Central memory CD8-positive, alpha-beta T cell (primary cell): ENCODE measurements around the gene ARHGAP30.
"Not testable (repeated sequence)": the region's sequence is repeated elsewhere in the genome, so short reads cannot be mapped to it uniquely, and the experiment has no call there.

Source experiments
- ATAC-seq: fragments of 150-1000 bp; cut with Tn5 transposase; replicated peaks from 2 replicates; pipeline ENCODE4 v1.10.0; 2022; ENCODE audit warnings: mild to moderate bottlenecking, moderate FRiP score, moderate number of reproducible peaks; ENCODE audit not compliant: poor library complexity, severe bottlenecking; ENCODE audit errors: extremely low read depth
- DNase-seq, 2 donors: peaks; one replicate each; pipeline ENCODE4 v3.0.0; 2021; ENCODE audit warnings: low spot score in 2 of 2
- H3K27ac Mint-ChIP-seq: one replicate; pipeline ENCODE4 v1.8.0; 2022; ENCODE audit warnings: low read depth, mild to moderate bottlenecking, moderate library complexity, mixed read lengths
- H3K27me3 Mint-ChIP-seq: one replicate; pipeline ENCODE4 v1.8.0; 2022; ENCODE audit warnings: mixed read lengths
- H3K36me3 Mint-ChIP-seq: one replicate; pipeline ENCODE4 v1.8.0; 2022; ENCODE audit warnings: mild to moderate bottlenecking, moderate library complexity, mixed read lengths; ENCODE audit not compliant: insufficient read depth
- H3K4me1 Mint-ChIP-seq: one replicate; pipeline ENCODE4 v1.8.0; 2022; ENCODE audit warnings: mixed read lengths
- H3K4me3 Mint-ChIP-seq: one replicate; pipeline ENCODE4 v1.8.0; 2022; ENCODE audit warnings: mild to moderate bottlenecking, moderate library complexity, mixed read lengths
- H3K9me3 Mint-ChIP-seq: one replicate; pipeline ENCODE4 v1.8.0; 2022; ENCODE audit warnings: mixed read lengths

The ARHGAP30 gene, protein sequence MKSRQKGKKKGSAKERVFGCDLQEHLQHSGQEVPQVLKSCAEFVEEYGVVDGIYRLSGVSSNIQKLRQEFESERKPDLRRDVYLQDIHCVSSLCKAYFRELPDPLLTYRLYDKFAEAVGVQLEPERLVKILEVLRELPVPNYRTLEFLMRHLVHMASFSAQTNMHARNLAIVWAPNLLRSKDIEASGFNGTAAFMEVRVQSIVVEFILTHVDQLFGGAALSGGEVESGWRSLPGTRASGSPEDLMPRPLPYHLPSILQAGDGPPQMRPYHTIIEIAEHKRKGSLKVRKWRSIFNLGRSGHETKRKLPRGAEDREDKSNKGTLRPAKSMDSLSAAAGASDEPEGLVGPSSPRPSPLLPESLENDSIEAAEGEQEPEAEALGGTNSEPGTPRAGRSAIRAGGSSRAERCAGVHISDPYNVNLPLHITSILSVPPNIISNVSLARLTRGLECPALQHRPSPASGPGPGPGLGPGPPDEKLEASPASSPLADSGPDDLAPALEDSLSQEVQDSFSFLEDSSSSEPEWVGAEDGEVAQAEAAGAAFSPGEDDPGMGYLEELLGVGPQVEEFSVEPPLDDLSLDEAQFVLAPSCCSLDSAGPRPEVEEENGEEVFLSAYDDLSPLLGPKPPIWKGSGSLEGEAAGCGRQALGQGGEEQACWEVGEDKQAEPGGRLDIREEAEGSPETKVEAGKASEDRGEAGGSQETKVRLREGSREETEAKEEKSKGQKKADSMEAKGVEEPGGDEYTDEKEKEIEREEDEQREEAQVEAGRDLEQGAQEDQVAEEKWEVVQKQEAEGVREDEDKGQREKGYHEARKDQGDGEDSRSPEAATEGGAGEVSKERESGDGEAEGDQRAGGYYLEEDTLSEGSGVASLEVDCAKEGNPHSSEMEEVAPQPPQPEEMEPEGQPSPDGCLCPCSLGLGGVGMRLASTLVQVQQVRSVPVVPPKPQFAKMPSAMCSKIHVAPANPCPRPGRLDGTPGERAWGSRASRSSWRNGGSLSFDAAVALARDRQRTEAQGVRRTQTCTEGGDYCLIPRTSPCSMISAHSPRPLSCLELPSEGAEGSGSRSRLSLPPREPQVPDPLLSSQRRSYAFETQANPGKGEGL

DNA sequence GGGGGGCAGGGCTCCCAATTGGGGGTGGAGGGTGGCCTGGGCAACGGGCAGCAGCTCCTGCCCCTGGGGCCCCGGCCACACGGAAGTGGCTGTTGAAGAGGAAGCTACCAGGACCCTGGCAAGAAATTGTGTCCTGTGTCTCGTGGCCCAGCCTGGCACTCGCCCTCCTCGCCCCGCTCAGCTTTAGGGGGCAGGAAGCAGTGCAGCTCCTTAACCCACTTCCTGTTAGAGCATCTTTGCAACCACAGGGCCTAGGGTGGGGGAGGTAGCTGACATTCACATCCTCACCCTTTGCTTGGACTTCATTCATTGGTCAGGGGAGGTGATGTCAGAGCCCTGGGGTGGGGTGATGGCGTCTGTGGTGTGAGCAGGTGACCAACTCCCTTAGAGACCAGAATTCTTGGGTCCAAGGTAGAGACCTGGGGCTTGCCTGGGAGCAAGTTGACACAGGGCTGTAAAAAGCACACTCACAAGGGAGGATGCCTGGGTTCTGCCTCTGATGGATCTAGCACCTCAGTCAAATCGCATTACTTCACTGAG lies at the start of gene ARHGAP30:
Gene ARHGAP30, minus strand, starts transcription at position 161 of the 540 bp plus-strand sequence. CDS start 267 bp downstream, outside the sequence.
- DNase-seq (peak; percentile 56 to 77), ATAC-seq (peak; percentile 88)
- Mint-ChIP-seq H3K4me1 (peaks cover 64% of the 10 kb centered on the region), H3K4me3 (peak within 1 kb of the TSS; percentile 94), H3K27me3 (no peaks in the 10 kb centered on the region), H3K27ac (peak within 1 kb of the TSS; percentile 85), H3K9me3 (no peaks in the 10 kb centered on the region), H3K36me3 (peaks cover 35% of the 10 kb centered on the region)

- Mint-ChIP-seq H3K27me3 (no peaks in the 10 kb centered on the region), H3K4me1 (peaks cover 60% of the 10 kb centered on the region), H3K27ac (peak within 1 kb of the TSS; percentile 96), H3K36me3 (peaks cover 39% of the 10 kb centered on the region), H3K9me3 (no peaks in the 10 kb centered on the region), H3K4me3 (peak within 1 kb of the TSS; percentile 97)
- peak; percentile 71 to 74 for DNase-seq
- ATAC-seq = peak; percentile 81
These were observed 48.3 kb upstream of the ARHGAP30 start, which contains the start of the genes NIT1 and PFDN2 for GRCh38 chr1:161117759-161118581. NIT1 (plus strand) TSS chr1:161118105; CDS start chr1:161118177, 72 bp downstream. PFDN2 (minus strand) TSS chr1:161118037; CDS start chr1:161118026, 11 bp downstream.

- H3K36me3 Mint-ChIP-seq = peaks cover 22% of the 10 kb centered on the region
These were observed 46.3 kb upstream of the ARHGAP30 start for GRCh38 chr1:161115961-161116360.

DNA sequence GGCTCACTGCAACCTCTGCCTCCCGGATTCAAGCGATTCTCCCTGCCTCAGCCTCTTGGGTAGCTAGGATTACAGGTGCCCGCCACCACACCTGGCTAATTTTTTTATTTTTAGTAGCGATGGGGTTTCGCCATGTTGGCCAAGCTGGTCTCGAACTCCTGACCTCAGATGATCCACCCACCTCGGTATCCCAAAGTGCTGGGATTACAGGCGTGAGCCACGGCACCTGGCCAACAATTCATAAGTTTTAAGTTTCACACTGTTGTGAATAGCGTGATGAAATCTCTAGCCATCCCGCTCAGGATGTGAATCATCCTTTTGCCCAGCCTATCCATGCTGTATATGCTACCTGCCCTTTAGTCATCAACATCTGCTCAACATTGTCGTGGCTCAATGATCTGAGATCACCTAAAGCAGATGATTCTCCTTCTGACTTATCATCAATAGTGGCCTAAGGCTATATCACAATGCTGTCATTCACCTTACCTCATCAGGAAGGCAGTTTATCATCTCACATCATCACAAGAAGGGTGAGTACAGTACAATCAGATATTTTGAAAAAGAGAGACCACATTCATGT lies 45.5 kb upstream of the ARHGAP30 start:
- H3K4me3 Mint-ChIP-seq = peak overlapping the region; percentile 97
- H3K4me1 Mint-ChIP-seq = peaks cover 65% of the 10 kb centered on the region
- H3K27ac Mint-ChIP-seq = no peak overlapping the region
- ATAC-seq (no peak), DNase-seq (no peak)
- no peaks in the 10 kb centered on the region for H3K9me3 Mint-ChIP-seq
- peaks cover 21% of the 10 kb centered on the region for H3K36me3 Mint-ChIP-seq
- no peaks in the 10 kb centered on the region for H3K27me3 Mint-ChIP-seq

More at GRCh38 chr1:161115961-161116360, 46.3 kb upstream of the ARHGAP30 start:
- not testable (repeated sequence) for DNase-seq, H3K27ac Mint-ChIP-seq, H3K27me3 Mint-ChIP-seq, ATAC-seq, H3K9me3 Mint-ChIP-seq
- peaks cover 67% of the 10 kb centered on the region for H3K4me1 Mint-ChIP-seq
- peak overlapping the region; percentile 97 for H3K4me3 Mint-ChIP-seq

DNA sequence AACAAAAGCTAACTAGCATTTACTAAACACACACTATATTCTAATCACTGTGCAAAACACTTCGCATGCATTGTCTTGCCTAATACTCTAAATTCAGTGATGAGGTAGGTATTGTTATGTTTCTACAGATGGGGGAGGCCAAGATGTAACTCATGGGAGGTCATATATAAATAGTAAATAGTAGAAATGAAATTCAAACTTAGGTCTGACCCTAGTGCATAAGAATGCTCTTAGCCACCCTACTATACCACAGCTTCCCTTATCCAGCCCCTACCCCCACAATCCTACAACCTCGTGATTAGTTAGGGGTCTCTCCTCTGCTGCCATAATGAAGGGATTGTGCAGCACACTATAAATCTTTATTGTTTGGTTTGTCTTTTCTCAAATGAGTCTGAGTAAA lies 44.9 kb upstream of the ARHGAP30 start:
- peaks cover 58% of the 10 kb centered on the region for H3K4me1 Mint-ChIP-seq
- H3K27ac Mint-ChIP-seq = peak overlapping the region; percentile 7
- no peak overlapping the region for H3K4me3 Mint-ChIP-seq
- no peaks in the 10 kb centered on the region for H3K9me3 Mint-ChIP-seq
- H3K36me3 Mint-ChIP-seq = peaks cover 18% of the 10 kb centered on the region
- H3K27me3 Mint-ChIP-seq = no peaks in the 10 kb centered on the region
- DNase-seq (no peak), ATAC-seq (no peak)

- Mint-ChIP-seq H3K4me1 (peaks cover 52% of the 10 kb centered on the region), H3K27me3 (no peaks in the 10 kb centered on the region), H3K4me3 (no peak overlapping the region), H3K9me3 (no peaks in the 10 kb centered on the region), H3K36me3 (peaks cover 17% of the 10 kb centered on the region), H3K27ac (peak overlapping the region; percentile 7)
- ATAC-seq (no peak), DNase-seq (no peak)
These were observed 44.2 kb upstream of the ARHGAP30 start for GRCh38 chr1:161113915-161114314.

GRCh38 chr1:161111527-161111926 lies 41.8 kb upstream of the ARHGAP30 start:
- no peaks in the 10 kb centered on the region for H3K27me3 Mint-ChIP-seq
- no peak for ATAC-seq
- H3K27ac Mint-ChIP-seq = peak overlapping the region; percentile 3
- peaks cover 6% of the 10 kb centered on the region for H3K36me3 Mint-ChIP-seq
- DNase-seq = no peak
- peaks cover 35% of the 10 kb centered on the region for H3K4me1 Mint-ChIP-seq
- H3K9me3 Mint-ChIP-seq = no peaks in the 10 kb centered on the region
- H3K4me3 Mint-ChIP-seq = no peak overlapping the region

DNA sequence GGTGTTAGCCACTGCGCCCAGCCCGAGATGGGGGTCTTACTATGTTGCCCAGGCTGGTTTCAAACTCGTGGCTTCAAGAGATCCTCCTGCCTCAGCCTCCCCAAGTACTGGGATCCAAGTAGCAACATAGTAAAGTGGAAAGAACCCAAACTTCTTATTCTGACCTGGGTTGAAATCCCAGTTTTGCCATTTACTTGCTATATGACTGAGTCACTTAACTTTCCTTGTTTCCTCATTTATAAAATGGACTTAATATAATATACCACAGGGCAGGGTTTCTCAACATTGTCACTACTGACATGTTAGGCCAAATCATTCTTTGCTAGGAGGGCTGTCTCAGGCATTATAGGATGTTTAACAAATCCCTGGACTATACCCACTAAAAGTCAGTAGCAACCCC lies 41.4 kb upstream of the ARHGAP30 start:
- ATAC-seq = no peak
- no peak for DNase-seq
- Mint-ChIP-seq H3K4me3 (no peak overlapping the region), H3K27me3 (no peaks in the 10 kb centered on the region), H3K36me3 (peaks cover 7% of the 10 kb centered on the region), H3K27ac (peak overlapping the region; percentile 3), H3K9me3 (no peaks in the 10 kb centered on the region), H3K4me1 (peaks cover 35% of the 10 kb centered on the region)

DNA sequence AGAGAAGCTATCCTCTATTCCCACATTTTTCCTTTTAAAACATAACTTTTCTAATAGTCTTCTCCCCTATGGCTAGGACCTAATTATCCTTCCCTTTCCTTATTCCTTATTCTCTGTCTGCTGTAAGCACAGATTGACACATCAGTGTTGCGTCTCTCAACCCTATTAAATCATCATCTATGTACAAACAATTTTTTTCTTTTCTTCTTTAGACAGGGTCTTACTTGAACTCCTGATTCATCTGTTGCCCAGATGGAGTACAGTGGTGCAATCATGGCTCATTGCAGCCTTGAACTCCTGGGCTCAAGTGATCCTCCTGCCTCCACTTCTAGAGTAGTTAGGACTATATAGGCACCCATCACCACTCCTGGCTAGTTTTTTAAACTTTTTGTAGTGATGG lies 36.7 kb upstream of the ARHGAP30 start:
- no peak for ATAC-seq
- DNase-seq = no peak
- Mint-ChIP-seq H3K4me1 (peaks cover 13% of the 10 kb centered on the region), H3K9me3 (no peaks in the 10 kb centered on the region), H3K27ac (peak overlapping the region; percentile 11), H3K4me3 (no peak overlapping the region), H3K27me3 (no peaks in the 10 kb centered on the region), H3K36me3 (peaks cover 9% of the 10 kb centered on the region)

DNA sequence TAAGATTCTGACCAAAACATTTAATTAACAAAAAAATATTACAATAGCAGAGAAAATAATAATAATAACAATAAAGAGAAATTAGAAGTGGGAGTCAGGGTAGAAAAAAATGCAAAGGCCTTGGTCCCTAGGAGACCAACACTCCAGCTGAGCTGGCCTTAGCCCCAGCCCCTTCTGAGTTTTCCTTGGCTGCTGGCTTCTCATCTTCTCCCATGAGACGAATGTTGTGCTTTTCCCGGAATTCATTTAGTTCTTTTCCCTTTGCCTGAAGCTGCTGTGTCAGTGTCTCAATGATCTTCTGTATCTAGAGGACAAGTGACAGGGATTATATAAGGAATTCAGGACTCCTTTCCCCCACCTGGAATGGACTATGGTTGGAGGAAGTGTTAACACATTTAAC lies 30.9 kb upstream of the ARHGAP30 start:
- Mint-ChIP-seq H3K27me3 (peaks cover 7% of the 10 kb centered on the region), H3K27ac (no peak overlapping the region), H3K4me1 (peaks cover 27% of the 10 kb centered on the region), H3K36me3 (peaks cover 39% of the 10 kb centered on the region), H3K4me3 (no peak overlapping the region), H3K9me3 (no peaks in the 10 kb centered on the region)
- no peak for ATAC-seq
- DNase-seq = no peak

DNA sequence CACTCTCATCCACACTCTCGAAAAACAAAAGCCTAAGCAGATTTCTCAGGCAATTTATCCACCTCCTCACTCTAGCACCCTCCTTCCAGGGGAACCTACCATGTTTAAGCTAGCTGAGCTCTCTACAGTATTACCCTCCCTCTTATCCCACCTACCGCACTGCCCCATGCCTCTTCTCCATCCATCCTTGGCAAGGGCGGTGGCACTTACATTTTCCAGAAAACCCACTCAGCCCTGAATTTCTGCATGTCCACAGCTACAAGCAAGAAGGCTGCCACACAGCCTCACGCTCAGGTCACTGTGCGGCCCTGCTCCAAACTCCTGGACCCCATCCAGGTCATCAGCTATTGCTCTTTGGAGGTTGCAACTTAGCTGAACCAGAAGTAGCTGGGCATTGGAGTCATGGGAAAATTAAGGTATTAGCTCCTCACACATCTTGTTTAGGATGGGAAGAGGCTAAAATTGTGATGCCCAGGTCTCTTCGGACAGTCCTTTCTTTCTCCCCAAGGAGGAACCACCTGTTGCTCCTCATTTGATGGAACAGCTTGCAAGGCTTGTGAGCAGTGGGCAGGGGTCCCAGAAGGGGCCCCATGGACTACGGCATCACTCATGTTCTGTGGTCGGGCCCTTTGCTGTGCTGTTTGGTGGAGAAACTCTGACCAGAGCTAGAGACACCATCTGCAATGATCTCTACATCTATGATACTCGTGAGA lies 29.6 kb upstream of the ARHGAP30 start:
- ATAC-seq (no peak), DNase-seq (no peak)
- Mint-ChIP-seq H3K27ac (peak overlapping the region; percentile 39), H3K4me1 (peaks cover 21% of the 10 kb centered on the region), H3K4me3 (peak overlapping the region; percentile 88), H3K9me3 (no peaks in the 10 kb centered on the region), H3K27me3 (peaks cover 7% of the 10 kb centered on the region), H3K36me3 (peaks cover 37% of the 10 kb centered on the region)
